HEK293 (cell line): ENCODE measurements around the gene ELOVL2.

Experiments used
- CTCF ChIA-PET: fragments of 350-600 bp; formaldehyde crosslinking; extraction: SDS; loops from one replicate; lab custom pipeline; 2021; ENCODE audit warnings: antibody characterized with exemption; lab: Yijun Ruan, JAX
- POLR2A ChIA-PET: fragments of 300-600 bp; formaldehyde crosslinking; extraction: SDS; loops from one replicate; lab custom pipeline; 2020; ENCODE audit warnings: antibody characterized with exemption, inconsistent platforms; lab: Yijun Ruan, JAX
- H3K27ac ChIP-seq: fragments of 200-500 bp; sonication (Bioruptor generic); 2 replicates; pipeline ENCODE4 v1.5.1; 2014; ENCODE audit warnings: low read depth, low read length, control low read depth, inconsistent platforms; ENCODE audit errors: extremely low read depth
- H3K36me3 ChIP-seq, 2 experiments: fragments of 200-500 bp in 1 of 2; sonication (Bioruptor generic) in 1 of 2; 1 replicate in 1 of 2; 2 replicates in 1 of 2; pipeline ENCODE4 v1.5.1; 2014 to 2017; ENCODE audit warnings: inconsistent platforms in 2 of 2, low read length in 2 of 2; ENCODE audit not compliant: control insufficient read depth in 2 of 2, insufficient read depth in 1 of 2
- H3K4me1 ChIP-seq: fragments of 200-500 bp; sonication (Bioruptor generic); 2 replicates; pipeline ENCODE4 v1.5.1; 2014; ENCODE audit warnings: mild to moderate bottlenecking, low read length, inconsistent platforms; ENCODE audit not compliant: control insufficient read depth, insufficient read depth
- H3K4me3 ChIP-seq: 2 replicates; pipeline ENCODE4 v1.5.1; 2011; ENCODE audit warnings: low read depth, mild to moderate bottlenecking, control low read depth, low read length, moderate library complexity
- H3K9me3 ChIP-seq: fragments of 200-500 bp; sonication (Bioruptor generic); 2 replicates; pipeline ENCODE4 v1.5.1; 2014; ENCODE audit warnings: low read depth, low read length, inconsistent platforms; ENCODE audit not compliant: control insufficient read depth, insufficient read depth
- IKZF3 ChIP-seq: fragments of 450-650 bp; IDR thresholded peaks from 2 replicates; pipeline ENCODE4 v1.5.0; 2018; ENCODE audit warnings: missing biosample characterization, mild to moderate bottlenecking, missing genetic modification characterization, moderate library complexity
- KLF16 ChIP-seq: fragments of 450-650 bp; formaldehyde crosslinking; IDR thresholded peaks from 2 replicates; pipeline ENCODE4 v1.5.1; 2017; ENCODE audit warnings: missing biosample characterization, missing genetic modification characterization
- PRDM10 ChIP-seq: fragments of 450-650 bp; formaldehyde crosslinking; IDR thresholded peaks from 2 replicates; pipeline ENCODE4 v1.5.1; 2016; ENCODE audit warnings: missing biosample characterization, missing genetic modification characterization
- ZNF133 ChIP-seq: fragments of 450-650 bp; formaldehyde crosslinking; IDR thresholded peaks from 2 replicates; pipeline ENCODE4 v1.5.1; 2016; ENCODE audit warnings: missing biosample characterization, missing genetic modification characterization
- ZNF174 ChIP-seq: fragments of 450-650 bp; formaldehyde crosslinking; IDR thresholded peaks from 2 replicates; pipeline ENCODE4 v1.5.0; 2017; ENCODE audit warnings: missing biosample characterization, mild to moderate bottlenecking, missing genetic modification characterization
- ZNF175 ChIP-seq: fragments of 450-650 bp; formaldehyde crosslinking; IDR thresholded peaks from 2 replicates; pipeline ENCODE4 v1.5.1; 2016; ENCODE audit warnings: missing biosample characterization, missing genetic modification characterization
- ZNF19 ChIP-seq: fragments of 450-650 bp; formaldehyde crosslinking; IDR thresholded peaks from 2 replicates; pipeline ENCODE4; 2016; ENCODE audit warnings: missing biosample characterization, missing genetic modification characterization, low read depth
- ZNF248 ChIP-seq: fragments of 450-650 bp; formaldehyde crosslinking; IDR thresholded peaks from 2 replicates; pipeline ENCODE4 v1.5.1; 2017; ENCODE audit warnings: missing biosample characterization, missing genetic modification characterization
- ZNF280D ChIP-seq: fragments of 450-650 bp; formaldehyde crosslinking; IDR thresholded peaks from 2 replicates; pipeline ENCODE4 v1.5.1; 2016; ENCODE audit warnings: missing biosample characterization, missing genetic modification characterization
- ZNF529 ChIP-seq: fragments of 450-650 bp; formaldehyde crosslinking; IDR thresholded peaks from 2 replicates; pipeline ENCODE4 v1.5.1; 2017; ENCODE audit warnings: missing genetic modification characterization, missing biosample characterization; ENCODE audit not compliant: insufficient replicate concordance
- ZNF571 ChIP-seq: fragments of 450-650 bp; formaldehyde crosslinking; IDR thresholded peaks from 2 replicates; pipeline ENCODE4 v1.5.0; 2017; ENCODE audit warnings: missing biosample characterization, missing genetic modification characterization
- ZNF621 ChIP-seq: fragments of 450-650 bp; formaldehyde crosslinking; IDR thresholded peaks from 2 replicates; pipeline ENCODE4 v1.5.1; 2017; ENCODE audit warnings: missing biosample characterization, missing genetic modification characterization
- ZNF660 ChIP-seq: fragments of 450-650 bp; IDR thresholded peaks from 2 replicates; pipeline ENCODE4 v1.5.1; 2018; ENCODE audit warnings: missing biosample characterization, mild to moderate bottlenecking, missing genetic modification characterization
- ZNF777 ChIP-seq: fragments of 450-650 bp; formaldehyde crosslinking; IDR thresholded peaks from 2 replicates; pipeline ENCODE4 v1.5.1; 2017; ENCODE audit warnings: missing biosample characterization, missing genetic modification characterization, borderline replicate concordance
- ZNF785 ChIP-seq: fragments of 450-650 bp; formaldehyde crosslinking; IDR thresholded peaks from 2 replicates; pipeline ENCODE4 v1.5.1; 2016; ENCODE audit warnings: missing biosample characterization, missing genetic modification characterization
- ZNF791 ChIP-seq: fragments of 450-650 bp; formaldehyde crosslinking; IDR thresholded peaks from 2 replicates; pipeline ENCODE4 v1.5.1; 2016; ENCODE audit warnings: missing biosample characterization, missing genetic modification characterization
- TF ChIP-seq, protein P1 (sequence below): sonication (generic); formaldehyde crosslinking; IDR thresholded peaks from 2 replicates; pipeline ENCODE4 v1.8.1; 2022; ENCODE audit warnings: mild to moderate bottlenecking, moderate library complexity, missing genetic modification reagents

ELOVL2 gene

DNA sequence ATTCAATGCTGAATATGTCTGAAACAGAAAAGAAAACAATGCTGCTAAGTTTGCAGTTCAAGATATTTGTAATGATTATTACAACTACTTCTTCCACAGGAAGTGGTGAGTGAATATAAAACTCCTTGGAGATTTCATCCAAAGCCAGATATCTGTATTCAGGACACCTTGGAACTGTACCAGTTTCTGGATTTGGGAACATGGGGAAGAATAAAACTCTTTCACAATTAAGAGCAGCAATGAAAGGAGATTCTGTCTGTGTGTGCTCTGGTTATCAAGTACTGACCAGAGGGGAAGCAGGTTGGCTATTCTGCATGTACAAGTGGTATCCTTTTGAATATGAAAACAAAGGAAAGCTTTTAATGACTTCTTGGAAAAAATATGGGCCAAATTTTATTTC, 21.1 kb downstream of the ELOVL2 start:
- POLR2A ChIA-PET: no interaction called here
- Histone ChIP-seq H3K9me3 (no peaks in the 10 kb centered on the region), H3K4me3 (no peak overlapping the region), H3K4me1 (peaks cover 29% of the 10 kb centered on the region), H3K27ac (no peak overlapping the region), H3K36me3 (no peaks in the 10 kb centered on the region)
- CTCF ChIA-PET: interaction anchor here (0.8 kb wide), 1 partner anchor 20 kb away, joined by 3 read pairs; no protein-coding TSS in a partner anchor
- TF ChIP-seq ZNF660 (tag by site-specific recombination): no peak
- TF ChIP-seq, all 188 proteins: peak for 0

- Histone ChIP-seq H3K36me3 (no peaks in the 10 kb centered on the region), H3K4me3 (no peak overlapping the region), H3K9me3 (no peaks in the 10 kb centered on the region), H3K4me1 (peaks cover 29% of the 10 kb centered on the region), H3K27ac (no peak overlapping the region)
- ChIA-PET CTCF (interaction anchor here (1.0 to 1.9 kb wide), 4 partner anchors 16 to 184 kb away, joined by 3 to 9 read pairs (median 4); partner anchors contain the start of genes ELOVL2 and MAK), POLR2A (no interaction called here)
- TF ChIP-seq ZNF529 (tag by site-specific recombination) (no peak), ZNF777 (tag by site-specific recombination) (no peak), ZNF785 (tag by site-specific recombination) (no peak), ZNF621 (tag by site-specific recombination) (no peak), IKZF3 (tag by site-specific recombination) (no peak), ZNF571 (no peak), ZNF248 (tag by site-specific recombination) (no peak), PRDM10 (no peak), ZNF175 (tag by site-specific recombination) (no peak), KLF16 (tag by site-specific recombination) (no peak), ZNF791 (no peak), ZNF280D (tag by site-specific recombination) (no peak), ZNF174 (no peak), ZNF19 (tag by site-specific recombination) (no peak), ZNF133 (tag by site-specific recombination) (no peak)
- TF ChIP-seq, protein P1, sequence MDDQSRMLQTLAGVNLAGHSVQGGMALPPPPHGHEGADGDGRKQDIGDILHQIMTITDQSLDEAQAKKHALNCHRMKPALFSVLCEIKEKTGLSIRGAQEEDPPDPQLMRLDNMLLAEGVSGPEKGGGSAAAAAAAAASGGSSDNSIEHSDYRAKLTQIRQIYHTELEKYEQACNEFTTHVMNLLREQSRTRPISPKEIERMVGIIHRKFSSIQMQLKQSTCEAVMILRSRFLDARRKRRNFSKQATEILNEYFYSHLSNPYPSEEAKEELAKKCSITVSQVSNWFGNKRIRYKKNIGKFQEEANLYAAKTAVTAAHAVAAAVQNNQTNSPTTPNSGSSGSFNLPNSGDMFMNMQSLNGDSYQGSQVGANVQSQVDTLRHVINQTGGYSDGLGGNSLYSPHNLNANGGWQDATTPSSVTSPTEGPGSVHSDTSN (CRISPR knock-in tag): no peak
Observed at GRCh38 chr6:11021714-11022113, 22.4 kb downstream of the ELOVL2 start.
